Measurements from ENCODE around the gene SLC30A3. TPM values are rescaled to one million over a fixed set of nuclear protein-coding genes. Genes with fewer than 3 reads are reported as not detected.

The SLC30A3 gene
- total and polyA plus RNA-seq, 2 donors (not counting 1 experiment from before 2014, with no cell fraction given): under 0.01 to 0.12 TPM

DNA sequence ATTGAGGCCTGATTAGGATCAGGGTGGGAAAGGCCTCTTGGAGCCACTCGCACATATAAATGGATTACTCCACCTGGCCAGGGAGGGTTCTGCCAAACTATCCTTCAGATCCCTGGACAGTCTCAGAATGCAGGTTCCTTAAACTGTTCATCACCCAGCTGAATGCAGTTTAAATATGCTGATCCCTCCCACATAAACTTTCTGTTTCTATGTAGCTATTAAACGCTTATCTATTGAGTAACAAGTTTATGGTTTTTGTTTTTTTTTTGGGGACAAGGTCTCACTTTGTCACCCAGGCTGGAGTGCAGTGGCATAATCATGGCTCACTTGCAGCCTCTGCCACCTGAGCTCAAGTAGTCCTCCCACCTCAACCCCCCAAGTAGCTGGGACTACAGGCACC lies 43.8 kb downstream of the SLC30A3 start:
- no peak overlapping the region for H3K4me2 ChIP-seq (ENCODE audit: extremely low read depth, insufficient read depth, low read length)
- no peak for TF ChIP-seq CTCF (conservative IDR thresholded peaks at IDR 0.05 in 1 of 2, IDR thresholded peaks at IDR 0.05 in 1 of 2; ENCODE audit: low read depth in 1 of 2, low read length in 2 of 2)
- TF ChIP-seq EZH2 (IDR thresholded peaks at IDR 0.05; ENCODE audit: low read length, missing control alignments): no peak
- DNase-seq (ENCODE audit: low read depth in 2 of 2): no peak
- H3K79me2 ChIP-seq (ENCODE audit: control insufficient read depth, insufficient read depth, low read length): peaks cover 7% of the 10 kb centered on the region
- H3K9me3 ChIP-seq (ENCODE audit: control insufficient read depth, insufficient read depth, low read depth, low read length): no peaks in the 10 kb centered on the region
- H3K4me3 ChIP-seq (replicated peaks in 1 of 4; ENCODE audit: control extremely low read depth in 1 of 4, insufficient read depth in 1 of 4, low read depth in 3 of 4, low read length in 4 of 4): no peak overlapping the region
- no peaks in the 10 kb centered on the region for H4K20me1 ChIP-seq (ENCODE audit: control insufficient read depth, extremely low read depth, insufficient read depth, low read length)
- peaks cover 12% of the 10 kb centered on the region for H3K36me3 ChIP-seq (ENCODE audit: control insufficient read depth, insufficient read depth, low read length)
- no peaks in the 10 kb centered on the region for H3K27me3 ChIP-seq (ENCODE audit: control insufficient read depth, insufficient read depth, low read length)
- no peak overlapping the region for H3K27ac ChIP-seq (ENCODE audit: insufficient read depth, low read length)
- H3K4me1 ChIP-seq (ENCODE audit: control insufficient read depth, extremely low read depth, insufficient read depth, low read length): peaks cover 6% of the 10 kb centered on the region
- H3K9ac ChIP-seq (ENCODE audit: insufficient read depth, low read length): no peak overlapping the region
- H2AFZ ChIP-seq (ENCODE audit: low read length): no peak overlapping the region

- Histone ChIP-seq H3K9ac (ENCODE audit: insufficient read depth, low read length) (no peak overlapping the region), H4K20me1 (ENCODE audit: control insufficient read depth, extremely low read depth, insufficient read depth, low read length) (no peaks in the 10 kb centered on the region), H3K9me3 (ENCODE audit: control insufficient read depth, insufficient read depth, low read depth, low read length) (no peaks in the 10 kb centered on the region), H3K27ac (ENCODE audit: insufficient read depth, low read length) (no peak overlapping the region), H3K36me3 (ENCODE audit: control insufficient read depth, insufficient read depth, low read length) (peaks cover 12% of the 10 kb centered on the region), H2AFZ (ENCODE audit: low read length) (no peak overlapping the region), H3K4me1 (ENCODE audit: control insufficient read depth, extremely low read depth, insufficient read depth, low read length) (peaks cover 6% of the 10 kb centered on the region), H3K79me2 (ENCODE audit: control insufficient read depth, insufficient read depth, low read length) (peaks cover 7% of the 10 kb centered on the region), H3K4me2 (ENCODE audit: extremely low read depth, insufficient read depth, low read length) (peak overlapping the region; percentile 95), H3K27me3 (ENCODE audit: control insufficient read depth, insufficient read depth, low read length) (no peaks in the 10 kb centered on the region), H3K4me3 (replicated peaks in 1 of 4; ENCODE audit: control extremely low read depth in 1 of 4, insufficient read depth in 1 of 4, low read depth in 3 of 4, low read length in 4 of 4) (peak overlapping the region in 2 of 4 experiments; percentile 85 to 87)
- no peak for DNase-seq (ENCODE audit: low read depth in 2 of 2)
- TF ChIP-seq EZH2 (IDR thresholded peaks at IDR 0.05; ENCODE audit: low read length, missing control alignments) (no peak), CTCF (conservative IDR thresholded peaks at IDR 0.05 in 1 of 2, IDR thresholded peaks at IDR 0.05 in 1 of 2; ENCODE audit: low read depth in 1 of 2, low read length in 2 of 2) (no peak)
Observed at GRCh38 chr2:27218614-27219013, 44.2 kb downstream of the SLC30A3 start.

DNA sequence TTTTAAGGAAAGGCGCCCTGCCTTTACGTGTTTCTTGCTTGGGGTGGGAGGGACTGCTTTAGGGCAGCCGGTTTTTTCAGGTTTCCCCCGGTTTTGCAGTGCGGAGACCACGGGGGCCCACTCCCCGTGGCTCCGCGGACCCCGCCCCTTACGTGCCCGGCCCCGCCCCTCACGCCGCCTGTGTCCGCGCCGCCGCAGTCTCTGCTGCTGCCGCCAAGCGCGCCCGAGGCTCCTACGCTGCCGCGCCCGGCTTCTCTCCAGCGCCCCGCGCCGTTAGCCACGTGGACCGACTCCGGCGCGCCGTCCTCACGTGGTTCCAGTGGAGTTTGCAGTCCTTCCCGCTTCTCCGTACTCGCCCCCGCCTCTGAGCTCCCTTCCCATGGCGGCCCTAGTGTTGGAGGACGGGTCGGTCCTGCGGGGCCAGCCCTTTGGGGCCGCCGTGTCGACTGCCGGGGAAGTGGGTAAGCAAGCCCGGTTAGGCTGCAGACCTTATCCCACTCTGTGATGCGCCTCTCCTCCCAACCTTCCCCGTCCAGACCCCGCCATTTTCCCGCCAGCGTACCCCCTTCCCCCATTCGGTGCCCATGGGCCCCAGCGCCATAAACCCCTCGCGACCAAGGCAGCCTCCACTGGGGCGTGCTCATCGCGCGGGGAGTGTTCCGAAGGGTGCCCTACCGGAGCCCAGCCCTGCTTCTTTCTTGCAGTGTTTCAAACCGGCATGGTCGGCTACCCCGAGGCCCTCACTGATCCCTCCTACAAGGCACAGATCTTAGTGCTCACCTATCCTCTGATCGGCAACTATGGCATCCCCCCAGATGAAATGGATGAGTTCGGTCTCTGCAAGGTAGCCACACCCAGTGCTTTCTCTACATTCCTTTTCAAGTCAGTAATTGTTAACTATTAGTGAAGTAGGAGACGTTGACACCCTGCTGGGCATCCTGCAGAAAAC lies 45.4 kb downstream of the SLC30A3 start, which contains the start of gene CAD:
Gene CAD (plus strand): TSS at position 197 of the 949 bp plus-strand sequence. CDS start 183 bp downstream, at position 380.
- peak; percentile 80 to 85 for DNase-seq (ENCODE audit: low read depth in 2 of 2)
- Histone ChIP-seq H4K20me1 (ENCODE audit: control insufficient read depth, extremely low read depth, insufficient read depth, low read length) (no peaks in the 10 kb centered on the region), H3K27ac (ENCODE audit: insufficient read depth, low read length) (peak within 1 kb of the TSS; percentile 89), H3K79me2 (ENCODE audit: control insufficient read depth, insufficient read depth, low read length) (peaks cover 13% of the 10 kb centered on the region), H3K27me3 (ENCODE audit: control insufficient read depth, insufficient read depth, low read length) (no peaks in the 10 kb centered on the region), H2AFZ (ENCODE audit: low read length) (peak within 1 kb of the TSS; percentile 91), H3K36me3 (ENCODE audit: control insufficient read depth, insufficient read depth, low read length) (peaks cover 8% of the 10 kb centered on the region), H3K4me3 (replicated peaks in 1 of 4; ENCODE audit: control extremely low read depth in 1 of 4, insufficient read depth in 1 of 4, low read depth in 3 of 4, low read length in 4 of 4) (peak within 1 kb of the TSS; percentile 59 to 87 (median 74)), H3K9me3 (ENCODE audit: control insufficient read depth, insufficient read depth, low read depth, low read length) (no peaks in the 10 kb centered on the region), H3K4me2 (ENCODE audit: extremely low read depth, insufficient read depth, low read length) (peak within 1 kb of the TSS; percentile 95), H3K9ac (ENCODE audit: insufficient read depth, low read length) (peak within 1 kb of the TSS; percentile 79), H3K4me1 (ENCODE audit: control insufficient read depth, extremely low read depth, insufficient read depth, low read length) (peaks cover 10% of the 10 kb centered on the region)
- TF ChIP-seq CTCF (conservative IDR thresholded peaks at IDR 0.05 in 1 of 2, IDR thresholded peaks at IDR 0.05 in 1 of 2; ENCODE audit: low read depth in 1 of 2, low read length in 2 of 2) (peak in 1 of 2 donors; percentile 5), EZH2 (IDR thresholded peaks at IDR 0.05; ENCODE audit: low read length, missing control alignments) (no peak)

Data from fibroblast of lung (primary cell).